ENCODE results near the gene KDELR1.

Gene KDELR1

GRCh38 chr19:48371367-48371766 lies 20.0 kb downstream of the KDELR1 start:
- no peak for DNase-seq (ENCODE audit: low read depth)

GRCh38 chr19:48370955-48371354 lies 20.4 kb downstream of the KDELR1 start:
- DNase-seq (ENCODE audit: low read depth), result no peak

GRCh38 chr19:48368936-48369335 lies 22.4 kb downstream of the KDELR1 start:
- DNase-seq (ENCODE audit: low read depth), result no peak

- DNase-seq (ENCODE audit: low read depth), result no peak
Observed at GRCh38 chr19:48367855-48368254, 23.5 kb downstream of the KDELR1 start.

GRCh38 chr19:48365602-48366001 lies 25.7 kb downstream of the KDELR1 start:
- DNase-seq (ENCODE audit: low read depth), result no peak

GRCh38 chr19:48364598-48365348 lies 26.6 kb downstream of the KDELR1 start:
- no peak for DNase-seq (ENCODE audit: low read depth)

GRCh38 chr19:48363810-48364597 lies 27.3 kb downstream of the KDELR1 start, which contains the start of the genes SYNGR4 and TMEM143:
TSS of gene SYNGR4 (plus strand) at chr19:48364367. CDS start at chr19:48365843, 1,476 bp downstream.
TSS of gene TMEM143 (minus strand) at chr19:48363940. CDS start at chr19:48363920, 20 bp downstream.
- peak; percentile 96 for DNase-seq (ENCODE audit: low read depth)

- DNase-seq (ENCODE audit: low read depth), result no peak
Observed at GRCh38 chr19:48363500-48363809, 27.9 kb downstream of the KDELR1 start.

- DNase-seq (ENCODE audit: low read depth), result peak; percentile 84
Observed at GRCh38 chr19:48362716-48363499, 28.4 kb downstream of the KDELR1 start.

GRCh38 chr19:48361912-48362311 lies 29.4 kb downstream of the KDELR1 start:
- no peak for DNase-seq (ENCODE audit: low read depth)

GRCh38 chr19:48359123-48359522 lies 32.2 kb downstream of the KDELR1 start:
- no peak for DNase-seq (ENCODE audit: low read depth)

GRCh38 chr19:48355365-48355954 lies 35.9 kb downstream of the KDELR1 start:
- DNase-seq (ENCODE audit: low read depth), result no peak

- DNase-seq (ENCODE audit: low read depth), result no peak
Observed at GRCh38 chr19:48354332-48354992, 36.9 kb downstream of the KDELR1 start.

- DNase-seq (ENCODE audit: low read depth), result no peak
Observed at GRCh38 chr19:48353677-48354076, 37.7 kb downstream of the KDELR1 start.

- peak; percentile 77 for DNase-seq (ENCODE audit: low read depth)
Observed at GRCh38 chr19:48351341-48351752, 40.0 kb downstream of the KDELR1 start.

GRCh38 chr19:48350856-48351255 lies 40.5 kb downstream of the KDELR1 start:
- DNase-seq (ENCODE audit: low read depth), result no peak

GRCh38 chr19:48348737-48349136 lies 42.6 kb downstream of the KDELR1 start:
- no peak for DNase-seq (ENCODE audit: low read depth)

GRCh38 chr19:48348045-48348444 lies 43.3 kb downstream of the KDELR1 start:
- no peak for DNase-seq (ENCODE audit: low read depth)

GRCh38 chr19:48346191-48346590 lies 45.2 kb downstream of the KDELR1 start:
- no peak for DNase-seq (ENCODE audit: low read depth)

- no peak for DNase-seq (ENCODE audit: low read depth)
Observed at GRCh38 chr19:48344892-48345291, 46.5 kb downstream of the KDELR1 start.

GRCh38 chr19:48342841-48343540 lies 48.4 kb downstream of the KDELR1 start:
- DNase-seq (ENCODE audit: low read depth), result no peak
